ENCODE results near the gene ABCD1.

DNA sequence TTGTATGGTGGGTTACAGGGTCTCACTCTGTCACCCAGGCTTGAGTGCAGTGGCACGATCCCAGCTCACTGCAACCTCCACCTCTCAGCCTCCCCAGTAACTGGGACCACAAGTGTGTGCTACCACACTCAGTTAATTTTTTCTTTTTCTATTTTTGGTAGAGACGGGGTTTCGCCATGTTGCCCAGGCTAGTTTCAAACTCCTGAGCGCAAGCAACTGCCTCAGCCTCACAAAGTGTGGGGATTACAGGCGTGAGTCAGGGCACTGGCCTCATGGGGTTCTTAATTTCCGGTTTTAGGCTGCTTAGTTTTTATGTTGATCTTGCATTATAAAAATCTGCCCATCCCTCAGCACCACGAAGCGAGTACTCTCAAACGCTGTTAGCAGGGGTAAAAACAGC lies 7.2 kb upstream of the ABCD1 start:
- TF ChIP-seq CTCF (IDR thresholded peaks at IDR 0.05; ENCODE audit: low read length) = no peak
- TF ChIP-seq EZH2 (IDR thresholded peaks at IDR 0.05; ENCODE audit: borderline replicate concordance, low read length) = no peak

Measured in OCI-LY1 (cell line).